PC-3 (cell line): Measurements from ENCODE around the gene GADD45B. TPM values are rescaled to one million over a fixed set of nuclear protein-coding genes. Genes with fewer than 3 reads are reported as not detected.

Experiments used
- ATAC-seq: fragments of 200-7000 bp; cut with Tn5 transposase; 2 replicates; pipeline ENCODE4 v1.9.1; 2020; ENCODE audit warnings: mild to moderate bottlenecking, moderate library complexity
- BruUV-seq: library from RNA; stranded (reverse); fragments of 400-500 nt; replicated peaks from 2 replicates; lab custom pipeline; 2021; lab: Mats Ljungman, UMichigan
- CTCF ChIA-PET: fragments of 300-600 bp; sonication (Branson Sonifier 250); formaldehyde crosslinking; loops from one replicate; lab custom pipeline; 2022; ENCODE audit warnings: antibody characterized with exemption; lab: Charles Lee
- POLR2A ChIA-PET: fragments of 300-600 bp; sonication (Branson Sonifier 250); formaldehyde crosslinking; loops from one replicate; lab custom pipeline; 2022; ENCODE audit warnings: antibody characterized with exemption; ENCODE audit not compliant: unreplicated experiment; lab: Charles Lee
- DNase-seq: peaks from one replicate; pipeline ENCODE4 v3.0.0-alpha.2; 2015
- H2AFZ ChIP-seq: fragments of 300-600 bp; sonication (generic); 2 replicates; pipeline ENCODE4 v1.6.0; 2016; ENCODE audit warnings: antibody characterized with exemption, low read length
- H3F3A ChIP-seq: fragments of 300-600 bp; sonication (generic); one replicate; pipeline ENCODE4 v1.6.0; 2017; ENCODE audit warnings: antibody characterized with exemption, low read length, control low read depth, mild to moderate bottlenecking; ENCODE audit not compliant: unreplicated experiment
- H3K27ac ChIP-seq: fragments of 300-600 bp; sonication (generic); 2 replicates; pipeline ENCODE4 v1.5.1; 2016; ENCODE audit warnings: mild to moderate bottlenecking, low read length
- H3K27me3 ChIP-seq: fragments of 300-600 bp; sonication (generic); 2 replicates; pipeline ENCODE4 v1.6.1; 2016; ENCODE audit warnings: low read length, mixed read lengths
- H3K36me3 ChIP-seq: fragments of 300-600 bp; sonication (generic); 2 replicates; pipeline ENCODE4 v1.6.1; 2016; ENCODE audit warnings: low read depth, mixed run types, low read length, mixed read lengths
- H3K4me1 ChIP-seq: fragments of 300-600 bp; sonication (generic); 2 replicates; pipeline ENCODE4 v1.5.1; 2016; ENCODE audit warnings: low read length; ENCODE audit not compliant: insufficient read depth
- H3K4me2 ChIP-seq: fragments of 300-600 bp; sonication (generic); 2 replicates; pipeline ENCODE4 v1.6.0; 2016; ENCODE audit warnings: low read length
- H3K4me3 ChIP-seq: fragments of 300-600 bp; sonication (generic); 2 replicates; pipeline ENCODE4 v1.5.1; 2016; ENCODE audit warnings: mild to moderate bottlenecking, low read length, mixed read lengths
- H3K79me2 ChIP-seq: fragments of 300-600 bp; sonication (generic); 2 replicates; pipeline ENCODE4 v1.6.1; 2017; ENCODE audit warnings: low read length, mixed read lengths
- H3K9ac ChIP-seq: fragments of 300-600 bp; sonication (generic); 2 replicates; pipeline ENCODE4 v1.6.0; 2016; ENCODE audit warnings: mild to moderate bottlenecking, low read length
- H3K9me2 ChIP-seq: fragments of 300-600 bp; sonication (generic); replicated peaks from 2 replicates; pipeline ENCODE4 v1.6.1; 2016; ENCODE audit warnings: mixed run types, low read length, mixed read lengths
- H3K9me3 ChIP-seq: fragments of 300-600 bp; sonication (generic); 2 replicates; pipeline ENCODE4 v1.6.1; 2016; ENCODE audit warnings: low read length, mixed read lengths
- H4K20me1 ChIP-seq: fragments of 300-600 bp; sonication (generic); 2 replicates; pipeline ENCODE4 v1.6.1; 2016; ENCODE audit warnings: low read length, mixed read lengths
- CTCF ChIP-seq: fragments of 300-600 bp; sonication (generic); conservative IDR thresholded peaks from 2 replicates; pipeline ENCODE4 v1.5.1; 2017; ENCODE audit warnings: antibody characterized with exemption, low read depth, mild to moderate bottlenecking, low read length
- EZH2 ChIP-seq: fragments of 300-600 bp; sonication (generic); IDR thresholded peaks from one replicate; pipeline ENCODE4 v1.6.1; 2017; ENCODE audit warnings: antibody characterized with exemption, mild to moderate bottlenecking, low read length; ENCODE audit not compliant: unreplicated experiment
- EZH2phosphoT487 ChIP-seq: fragments of 300-600 bp; sonication (generic); IDR thresholded peaks from 2 replicates; pipeline ENCODE4 v1.6.1; 2018; ENCODE audit warnings: mild to moderate bottlenecking, antibody characterized with exemption, low read length, borderline replicate concordance
- intact Hi-C: fragments of 100-400 bp; cut with micrococcal nuclease; formaldehyde crosslinking; loops from 2 replicates; pipeline ENCODE4 v1.9.0; 2023
- total RNA-seq: library from RNA; depleted of rRNA; stranded (reverse); fragments of >200 nt; gene quantifications from 2 replicates; pipeline ENCODE4 v1.2.3, GENCODE V29; 2014

Gene GADD45B
- total RNA-seq, 1 experiment from 2014 or later: 137 TPM

DNA sequence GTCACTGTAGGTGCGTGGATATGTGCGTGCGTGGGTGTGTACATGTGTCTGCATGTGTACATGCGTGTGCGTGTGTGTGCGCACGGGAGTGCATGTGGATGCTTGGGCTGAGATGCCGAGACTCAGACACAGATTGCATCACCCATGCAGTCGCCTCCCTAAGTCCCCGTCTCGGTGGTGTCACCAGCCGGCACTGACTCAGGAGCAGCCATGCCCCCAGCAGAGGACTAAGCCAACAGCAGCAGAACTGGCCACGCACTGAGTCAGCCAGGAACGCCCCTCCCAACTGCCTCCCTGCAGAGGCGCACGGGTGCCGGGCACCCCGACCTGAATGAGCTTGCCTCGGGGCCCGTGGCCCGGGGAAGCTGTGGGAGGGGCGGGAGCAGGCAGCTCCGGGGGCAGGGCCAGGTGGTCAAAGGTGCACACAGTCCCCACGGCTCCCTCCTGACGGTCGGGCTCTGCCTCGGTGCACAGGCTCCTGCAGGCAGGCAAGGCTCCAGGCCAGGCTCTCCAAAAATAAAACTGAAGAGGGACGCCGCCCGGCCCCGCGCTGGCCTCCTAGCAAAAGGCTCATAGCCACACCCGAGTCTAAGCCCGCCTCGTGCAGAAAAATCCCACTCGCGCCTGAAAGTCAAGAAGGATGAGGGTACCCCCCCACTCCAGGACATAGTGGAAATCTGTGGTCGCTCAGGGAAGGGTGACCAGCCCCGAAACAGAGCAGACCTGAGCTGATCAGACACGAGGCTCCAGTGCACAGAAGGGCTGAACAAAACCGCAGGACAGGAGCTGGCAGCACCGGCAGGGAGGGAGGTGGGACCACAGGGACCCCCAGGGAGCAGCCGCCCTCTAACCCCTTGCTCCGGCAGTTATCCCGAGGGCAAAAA, 49.2 kb downstream of the GADD45B start:
- Histone ChIP-seq H3K79me2 (no peaks in the 10 kb centered on the region), H2AFZ (peak overlapping the region; percentile 53; the same call in 1 of the 2 replicates), H3K27me3 (no peaks in the 10 kb centered on the region), H4K20me1 (no peaks in the 10 kb centered on the region), H3K4me2 (peak overlapping the region; percentile 79), H3K4me1 (peaks cover 27% of the 10 kb centered on the region), H3K9me2 (no peaks in the 10 kb centered on the region), H3K27ac (peak overlapping the region; percentile 65), H3F3A (no peaks in the 10 kb centered on the region), H3K9ac (peak overlapping the region; percentile 46), H3K4me3 (peak overlapping the region; percentile 62), H3K9me3 (no peaks in the 10 kb centered on the region), H3K36me3 (no peaks in the 10 kb centered on the region)
- peak; percentile 89 for ATAC-seq
- DNase-seq: peak; percentile 87
- POLR2A ChIA-PET: interaction anchor here (0.6 to 1.0 kb wide), 2 partner anchors 16 to 54 kb away, joined by 4 to 8 read pairs; no protein-coding TSS in a partner anchor
- BruUV-seq: no TSS peak
- intact Hi-C loops: loop anchor here (2.0 kb wide), 1 partner anchor 18 kb away; no protein-coding TSS in a partner anchor
- TF ChIP-seq EZH2 (no peak), CTCF (no peak), EZH2phosphoT487 (no peak)
- CTCF ChIA-PET: no interaction called here

GRCh38 chr19:2527171-2527570, 51.2 kb downstream of the GADD45B start:
- H4K20me1 ChIP-seq: no peaks in the 10 kb centered on the region
- H3K27me3 ChIP-seq: no peaks in the 10 kb centered on the region
- no peak for DNase-seq
- H3K9me2 ChIP-seq: no peaks in the 10 kb centered on the region
- TF ChIP-seq EZH2phosphoT487 (no peak), EZH2 (no peak), CTCF (no peak)
- ChIA-PET POLR2A (no interaction called here), CTCF (no interaction called here)
- H3K4me3 ChIP-seq: no peak overlapping the region
- no TSS peak for BruUV-seq
- no peaks in the 10 kb centered on the region for H3K36me3 ChIP-seq
- no peak overlapping the region for H3K4me2 ChIP-seq
- no peak for ATAC-seq
- H3K79me2 ChIP-seq: no peaks in the 10 kb centered on the region
- H3F3A ChIP-seq: peaks cover 2% of the 10 kb centered on the region
- no peak overlapping the region for H3K9ac ChIP-seq
- H2AFZ ChIP-seq: no peak overlapping the region
- no peaks in the 10 kb centered on the region for H3K9me3 ChIP-seq
- intact Hi-C loops: no loop called here
- H3K27ac ChIP-seq: no peak overlapping the region
- H3K4me1 ChIP-seq: peaks cover 29% of the 10 kb centered on the region

GRCh38 chr19:2527686-2528085, 51.8 kb downstream of the GADD45B start:
- H3K27me3 ChIP-seq: no peaks in the 10 kb centered on the region
- no TSS peak for BruUV-seq
- ChIA-PET POLR2A (interaction anchor here (0.7 kb wide), 1 partner anchor 13 kb away, joined by 19 read pairs; no protein-coding TSS in a partner anchor), CTCF (interaction anchor here (0.6 kb wide), 1 partner anchor 37 kb away, joined by 3 read pairs; no protein-coding TSS in a partner anchor)
- H3K9me3 ChIP-seq: no peaks in the 10 kb centered on the region
- peaks cover 4% of the 10 kb centered on the region for H3F3A ChIP-seq
- DNase-seq (no peak), ATAC-seq (no peak)
- peaks cover 34% of the 10 kb centered on the region for H3K4me1 ChIP-seq
- no peaks in the 10 kb centered on the region for H4K20me1 ChIP-seq
- no peak overlapping the region for H2AFZ ChIP-seq
- no peak overlapping the region for H3K27ac ChIP-seq
- no peak overlapping the region for H3K9ac ChIP-seq
- intact Hi-C loops: no loop called here
- TF ChIP-seq CTCF (no peak), EZH2 (no peak), EZH2phosphoT487 (no peak)
- no peaks in the 10 kb centered on the region for H3K9me2 ChIP-seq
- no peaks in the 10 kb centered on the region for H3K79me2 ChIP-seq
- no peak overlapping the region for H3K4me3 ChIP-seq
- H3K36me3 ChIP-seq: no peaks in the 10 kb centered on the region
- no peak overlapping the region for H3K4me2 ChIP-seq
